Uterus (tissue), 4 donors: ENCODE data around the gene HSPA12B. TPM values are rescaled to one million over a fixed set of nuclear protein-coding genes. Genes with fewer than 3 reads are reported as not detected.
"Not testable (repeated sequence)": the region's sequence is repeated elsewhere in the genome, so short reads cannot be mapped to it uniquely, and the experiment has no call there.

ENCODE experiments used
- DNase-seq, 2 donors: peaks; one replicate each; pipeline ENCODE4 v3.0.0-alpha.2; 2019 to 2020
- H3K27ac ChIP-seq, 2 donors: fragments of 200-600 bp; sonication (generic); 1 replicate in 1 of 2; 2 replicates in 1 of 2; pipeline ENCODE4 v1.5.1; 2016 to 2018
- H3K27me3 ChIP-seq, 2 donors: fragments of 200-600 bp; sonication (generic); one replicate each; pipeline ENCODE4 v1.5.1; 2018 to 2019; ENCODE audit warnings: control low read depth in 1 of 2
- H3K36me3 ChIP-seq, 2 donors: fragments of 200-600 bp; sonication (generic); one replicate each; pipeline ENCODE4 v1.5.1; 2019; ENCODE audit warnings: control low read depth in 1 of 2
- H3K4me1 ChIP-seq, 2 donors: fragments of 200-600 bp; sonication (generic); one replicate each; pipeline ENCODE4 v1.5.1; 2018 to 2019; ENCODE audit warnings: control low read depth in 1 of 2
- H3K4me3 ChIP-seq, 2 donors: fragments of 200-600 bp; sonication (generic); 1 replicate in 1 of 2; 2 replicates in 1 of 2; pipeline ENCODE4 v1.5.1; 2018 to 2019; ENCODE audit warnings: mild to moderate bottlenecking in 1 of 2
- H3K9me3 ChIP-seq, 2 donors: fragments of 200-600 bp; sonication (generic); one replicate each; pipeline ENCODE4 v1.5.1; 2019; ENCODE audit warnings: control low read depth in 1 of 2
- CTCF ChIP-seq, 4 experiments: fragments of 200-600 bp in 2 of 4; fragments of 450-650 bp in 2 of 4; sonication (generic) in 2 of 4; IDR thresholded peaks; one replicate each; pipeline ENCODE4 v1.5.1; 2016 to 2019; ENCODE audit warnings: antibody characterized with exemption in 4 of 4, mild to moderate bottlenecking in 2 of 4, moderate library complexity in 1 of 4
- POLR2A ChIP-seq, 2 donors: fragments of 450-650 bp; IDR thresholded peaks; one replicate each; pipeline ENCODE4 v1.6.1; 2016; ENCODE audit warnings: antibody characterized with exemption in 2 of 2, mild to moderate bottlenecking in 1 of 2, moderate library complexity in 1 of 2
- intact Hi-C: fragments of 100-400 bp; cut with DNase I; formaldehyde crosslinking; loops from one replicate; pipeline ENCODE4 v1.15.1; 2023; ENCODE audit warnings: low total_unique reads
- total RNA-seq, 4 donors: library from RNA; depleted of rRNA in 3 of 4; stranded (reverse); fragments of >200 nt in 3 of 4; gene quantifications; one replicate each; pipeline versions ENCODE4 v1.1.0 to v1.2.4, GENCODE V29; 2014 to 2023
- donor health status: DM: yes; HTN: yes; CAD: no.

The HSPA12B gene
- total RNA-seq, 4 donors from 2014 or later, result 4.7 to 46.2 (median 27.6) TPM

GRCh38 chr20:3786665-3787323 lies 54.3 kb downstream of the HSPA12B start, which contains the start of gene CENPB:
Gene CENPB, minus strand, starts transcription at chr20:3786740. Its CDS starts 257 bp downstream, at chr20:3786483.
- Histone ChIP-seq H3K9me3 (no peaks in the 10 kb centered on the region), H3K27ac (peak within 1 kb of the TSS; percentile 84 to 85), H3K4me1 (peaks cover 4 to 18% of the 10 kb centered on the region in 2 donors), H3K27me3 (no peaks in the 10 kb centered on the region), H3K36me3 (no peaks in the 10 kb centered on the region), H3K4me3 (peak within 1 kb of the TSS; percentile 26 to 69)
- intact Hi-C loops, result loop anchor here (5.0 kb wide), 1 partner anchor 36 kb away; the partner anchor contains the start of gene AP5S1
- peak; percentile 84 to 92 for DNase-seq
- TF ChIP-seq CTCF (IDR thresholded peaks at IDR 0.05), result peak; percentile 61 to 96 (median 89)
- peak in 1 of 2 donors; percentile 34 for TF ChIP-seq POLR2A (IDR thresholded peaks at IDR 0.05)

- Histone ChIP-seq H3K4me1 (peaks cover 4 to 18% of the 10 kb centered on the region in 2 donors), H3K4me3 (peak overlapping the region; percentile 26 to 37), H3K36me3 (no peaks in the 10 kb centered on the region), H3K9me3 (no peaks in the 10 kb centered on the region), H3K27ac (peak overlapping the region; percentile 62 to 85), H3K27me3 (no peaks in the 10 kb centered on the region)
- intact Hi-C loops, result loop anchor here (5.0 kb wide), 1 partner anchor 35 kb away; the partner anchor contains the start of gene AP5S1
- TF ChIP-seq CTCF (IDR thresholded peaks at IDR 0.05), result no peak
- no peak for TF ChIP-seq POLR2A (IDR thresholded peaks at IDR 0.05)
- DNase-seq, result no peak
These were observed 55.0 kb downstream of the HSPA12B start for GRCh38 chr20:3787324-3788014.

- no peaks in the 10 kb centered on the region for H3K9me3 ChIP-seq
- H3K4me1 ChIP-seq, result peaks cover 4 to 18% of the 10 kb centered on the region in 2 donors
- no peaks in the 10 kb centered on the region for H3K36me3 ChIP-seq
- TF ChIP-seq CTCF (IDR thresholded peaks at IDR 0.05) (no peak), POLR2A (IDR thresholded peaks at IDR 0.05) (no peak)
- H3K4me3 ChIP-seq, result no peak overlapping the region
- intact Hi-C loops, result loop anchor here (5.0 kb wide), 1 partner anchor 34 kb away; the partner anchor contains the start of gene AP5S1
- H3K27ac ChIP-seq, result peak overlapping the region; percentile 62 to 85
- DNase-seq, result no peak
- H3K27me3 ChIP-seq, result no peaks in the 10 kb centered on the region
These were observed 56.2 kb downstream of the HSPA12B start for GRCh38 chr20:3788685-3789155.

- peak overlapping the region in 1 of 2 donors; percentile 62 for H3K27ac ChIP-seq
- H3K27me3 ChIP-seq, H3K4me3 ChIP-seq, H3K9me3 ChIP-seq, DNase-seq, H3K36me3 ChIP-seq: not testable (repeated sequence)
- peaks cover 4 to 13% of the 10 kb centered on the region in 2 donors for H3K4me1 ChIP-seq
- intact Hi-C loops, result loop anchor here (5.0 kb wide), 1 partner anchor 33 kb away; the partner anchor contains the start of gene AP5S1
These were observed 56.7 kb downstream of the HSPA12B start for GRCh38 chr20:3789201-3789600.

GRCh38 chr20:3794168-3794567 lies 61.7 kb downstream of the HSPA12B start:
- H3K27me3 ChIP-seq, intact Hi-C loops, H3K36me3 ChIP-seq, H3K4me1 ChIP-seq, DNase-seq, H3K9me3 ChIP-seq, H3K4me3 ChIP-seq: not testable (repeated sequence)
- H3K27ac ChIP-seq, result peak overlapping the region; percentile 98 to 99
